Body of pancreas (tissue), 4 donors: ENCODE data around the gene NEDD4L.

Source experiments
- CTCF ChIP-seq, 7 experiments: fragments of 450-650 bp in 4 of 7; fragments of 200-600 bp in 3 of 7; sonication (generic) in 3 of 7; IDR thresholded peaks; one replicate each; pipeline ENCODE4 v1.5.1; 2016 to 2019; ENCODE audit warnings: antibody characterized with exemption in 7 of 7
- POLR2A ChIP-seq, 3 donors: fragments of 450-650 bp; IDR thresholded peaks; one replicate each; pipeline ENCODE4 v1.6.1; 2016; ENCODE audit warnings: antibody characterized with exemption in 3 of 3, mild to moderate bottlenecking in 2 of 3

GRCh38 chr18:58310517-58310916, 266.5 kb downstream of the NEDD4L start:
- TF ChIP-seq POLR2A (IDR thresholded peaks at IDR 0.05) (peak; percentile 44 to 87 (median 79)), CTCF (IDR thresholded peaks at IDR 0.05) (no peak)
